Measurements from ENCODE around the gene NR3C1.

GRCh38 chr5:143261748-143262392 lies 141.6 kb downstream of the NR3C1 start:
- TF ChIP-seq CTCF (IDR thresholded peaks at IDR 0.05; ENCODE audit: poor library complexity): no peak
- no peak for TF ChIP-seq EZH2 (IDR thresholded peaks at IDR 0.05; ENCODE audit: borderline replicate concordance)
